OCI-LY1 (cell line): ENCODE data around the gene EXOC5.

ENCODE experiments used
- H2AFZ ChIP-seq: fragments of 200-600 bp; sonication (generic), shearing (Covaris generic); 2 replicates; pipeline ENCODE4 v1.6.0; 2014; ENCODE audit warnings: antibody characterized with exemption, mild to moderate bottlenecking, low read length
- H3F3A ChIP-seq: fragments of 200-600 bp; sonication (generic), shearing (Covaris generic); 2 replicates; pipeline ENCODE4 v1.6.0; 2014; ENCODE audit warnings: mild to moderate bottlenecking, antibody characterized with exemption, low read length, moderate library complexity; ENCODE audit not compliant: insufficient read depth
- H3K27ac ChIP-seq: fragments of 200-600 bp; sonication (generic); 2 replicates; pipeline ENCODE4 v1.5.1; 2014; ENCODE audit warnings: low read length, mixed run types, mild to moderate bottlenecking, low read depth; ENCODE audit not compliant: poor library complexity, severe bottlenecking
- H3K27me3 ChIP-seq: fragments of 200-600 bp; sonication (generic); 2 replicates; pipeline ENCODE4 v1.6.0; 2014; ENCODE audit warnings: antibody characterized with exemption, mild to moderate bottlenecking, low read length, moderate library complexity; ENCODE audit not compliant: insufficient read depth
- H3K36me3 ChIP-seq: fragments of 200-600 bp; sonication (generic); 2 replicates; pipeline ENCODE4 v1.6.1; 2014; ENCODE audit warnings: mild to moderate bottlenecking, antibody characterized with exemption, low read length, moderate library complexity, mixed read lengths; ENCODE audit not compliant: insufficient read depth
- H3K4me1 ChIP-seq: fragments of 200-600 bp; sonication (generic); 2 replicates; pipeline ENCODE4 v1.5.1; 2014; ENCODE audit warnings: mild to moderate bottlenecking, low read length, moderate library complexity; ENCODE audit not compliant: insufficient read depth, severe bottlenecking
- H3K4me2 ChIP-seq: fragments of 200-600 bp; sonication (generic), shearing (Covaris generic); 2 replicates; pipeline ENCODE4 v1.6.1; 2014; ENCODE audit warnings: low read length
- H3K4me3 ChIP-seq: fragments of 200-600 bp; sonication (generic); 2 replicates; pipeline ENCODE4 v1.5.1; 2014; ENCODE audit warnings: low read length, low read depth, mild to moderate bottlenecking, mixed read lengths; ENCODE audit not compliant: poor library complexity, severe bottlenecking
- H3K79me2 ChIP-seq: fragments of 200-600 bp; shearing (Covaris generic); 2 replicates; pipeline ENCODE4 v1.6.1; 2016; ENCODE audit warnings: mixed run types, low read length, mixed read lengths; ENCODE audit not compliant: insufficient read depth
- H3K9ac ChIP-seq: fragments of 200-600 bp; sonication (generic), shearing (Covaris generic); 2 replicates; pipeline ENCODE4 v1.6.1; 2014; ENCODE audit warnings: mild to moderate bottlenecking, low read length, mixed read lengths
- H3K9me2 ChIP-seq: fragments of 200-600 bp; sonication (generic), shearing (Covaris generic); 2 replicates; pipeline ENCODE4 v1.6.1; 2014; ENCODE audit warnings: low read depth, mild to moderate bottlenecking, low read length, mixed read lengths
- H3K9me3 ChIP-seq: fragments of 200-600 bp; shearing (Covaris generic); 2 replicates; pipeline ENCODE4 v1.6.1; 2014; ENCODE audit warnings: low read length, mixed read lengths
- H4K20me1 ChIP-seq: fragments of 200-600 bp; sonication (generic), shearing (Covaris generic); 2 replicates; pipeline ENCODE4 v1.6.0; 2016; ENCODE audit warnings: mild to moderate bottlenecking, low read length; ENCODE audit not compliant: insufficient read depth
- CTCF ChIP-seq: fragments of 200-600 bp; sonication (generic), shearing (Covaris generic); IDR thresholded peaks from 2 replicates; pipeline ENCODE4 v1.5.1; 2017; ENCODE audit warnings: mild to moderate bottlenecking, antibody characterized with exemption, low read length, moderate library complexity, mixed read lengths
- EZH2 ChIP-seq: fragments of 200-600 bp; sonication (generic), shearing (Covaris generic); IDR thresholded peaks from 2 replicates; pipeline ENCODE4 v1.8.0; 2017; ENCODE audit warnings: borderline replicate concordance, mixed run types, mild to moderate bottlenecking, antibody characterized with exemption, low read length, moderate library complexity, mixed read lengths

The EXOC5 gene

GRCh38 chr14:57290751-57291150, 22.0 kb upstream of the EXOC5 start:
- H3K9me2 ChIP-seq, result no peaks in the 10 kb centered on the region
- H4K20me1 ChIP-seq, result no peaks in the 10 kb centered on the region
- H3F3A ChIP-seq, result no peaks in the 10 kb centered on the region
- no peak overlapping the region for H2AFZ ChIP-seq
- H3K4me1 ChIP-seq, result peaks cover 5% of the 10 kb centered on the region
- TF ChIP-seq CTCF (no peak), EZH2 (no peak)
- no peak overlapping the region for H3K27ac ChIP-seq
- H3K4me3 ChIP-seq, result no peak overlapping the region
- peaks cover 43% of the 10 kb centered on the region for H3K36me3 ChIP-seq
- H3K27me3 ChIP-seq, result no peaks in the 10 kb centered on the region
- H3K9me3 ChIP-seq, result no peaks in the 10 kb centered on the region
- no peak overlapping the region for H3K9ac ChIP-seq
- no peaks in the 10 kb centered on the region for H3K79me2 ChIP-seq
- no peak overlapping the region for H3K4me2 ChIP-seq

- H3K4me2 ChIP-seq, result no peak overlapping the region
- no peaks in the 10 kb centered on the region for H3F3A ChIP-seq
- H3K27me3 ChIP-seq, result no peaks in the 10 kb centered on the region
- peaks cover 5% of the 10 kb centered on the region for H3K4me1 ChIP-seq
- H3K27ac ChIP-seq, result no peak overlapping the region
- H3K36me3 ChIP-seq, result peaks cover 69% of the 10 kb centered on the region
- H3K9me2 ChIP-seq, result no peaks in the 10 kb centered on the region
- no peak overlapping the region for H2AFZ ChIP-seq
- no peaks in the 10 kb centered on the region for H3K79me2 ChIP-seq
- H3K4me3 ChIP-seq, result no peak overlapping the region
- TF ChIP-seq CTCF (no peak), EZH2 (no peak)
- no peaks in the 10 kb centered on the region for H3K9me3 ChIP-seq
- H3K9ac ChIP-seq, result no peak overlapping the region
- no peaks in the 10 kb centered on the region for H4K20me1 ChIP-seq
Observed at GRCh38 chr14:57287745-57288144, 19.0 kb upstream of the EXOC5 start.

GRCh38 chr14:57277062-57277461, 8.4 kb upstream of the EXOC5 start:
- TF ChIP-seq CTCF (no peak), EZH2 (no peak)
- H3K36me3 ChIP-seq, result peaks cover 47% of the 10 kb centered on the region
- H3K79me2 ChIP-seq, result peaks cover 28% of the 10 kb centered on the region
- H3K9me3 ChIP-seq, result no peaks in the 10 kb centered on the region
- H3K4me3 ChIP-seq, result no peak overlapping the region
- no peak overlapping the region for H3K27ac ChIP-seq
- no peak overlapping the region for H2AFZ ChIP-seq
- H3F3A ChIP-seq, result no peaks in the 10 kb centered on the region
- no peak overlapping the region for H3K9ac ChIP-seq
- H3K4me2 ChIP-seq, result no peak overlapping the region
- H4K20me1 ChIP-seq, result no peaks in the 10 kb centered on the region
- H3K27me3 ChIP-seq, result no peaks in the 10 kb centered on the region
- peaks cover 8% of the 10 kb centered on the region for H3K4me1 ChIP-seq
- H3K9me2 ChIP-seq, result no peaks in the 10 kb centered on the region
